ENCODE data around the gene LSM8.
A peak's percentile ranks its signal among the peaks of the same experiment; 100 is the strongest.

The LSM8 gene

DNA sequence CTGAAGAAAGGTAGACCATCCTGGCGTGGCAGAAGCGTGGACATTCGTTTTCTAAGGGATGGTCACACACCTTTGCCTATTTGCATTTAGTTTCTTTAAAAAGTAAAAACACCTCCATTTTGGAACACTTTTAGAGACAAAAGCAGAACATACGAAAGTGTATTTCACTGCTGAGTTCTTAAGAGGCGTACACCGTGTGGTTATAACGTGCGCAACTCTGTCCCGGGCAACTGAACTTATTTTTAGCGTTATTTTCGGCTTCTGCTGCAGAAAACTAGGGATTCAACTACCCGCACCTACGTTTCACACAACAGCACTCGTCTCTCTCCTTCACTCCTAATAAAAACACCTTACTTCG lies 557 bp upstream of the LSM8 start:
- TF ChIP-seq, protein P1, sequence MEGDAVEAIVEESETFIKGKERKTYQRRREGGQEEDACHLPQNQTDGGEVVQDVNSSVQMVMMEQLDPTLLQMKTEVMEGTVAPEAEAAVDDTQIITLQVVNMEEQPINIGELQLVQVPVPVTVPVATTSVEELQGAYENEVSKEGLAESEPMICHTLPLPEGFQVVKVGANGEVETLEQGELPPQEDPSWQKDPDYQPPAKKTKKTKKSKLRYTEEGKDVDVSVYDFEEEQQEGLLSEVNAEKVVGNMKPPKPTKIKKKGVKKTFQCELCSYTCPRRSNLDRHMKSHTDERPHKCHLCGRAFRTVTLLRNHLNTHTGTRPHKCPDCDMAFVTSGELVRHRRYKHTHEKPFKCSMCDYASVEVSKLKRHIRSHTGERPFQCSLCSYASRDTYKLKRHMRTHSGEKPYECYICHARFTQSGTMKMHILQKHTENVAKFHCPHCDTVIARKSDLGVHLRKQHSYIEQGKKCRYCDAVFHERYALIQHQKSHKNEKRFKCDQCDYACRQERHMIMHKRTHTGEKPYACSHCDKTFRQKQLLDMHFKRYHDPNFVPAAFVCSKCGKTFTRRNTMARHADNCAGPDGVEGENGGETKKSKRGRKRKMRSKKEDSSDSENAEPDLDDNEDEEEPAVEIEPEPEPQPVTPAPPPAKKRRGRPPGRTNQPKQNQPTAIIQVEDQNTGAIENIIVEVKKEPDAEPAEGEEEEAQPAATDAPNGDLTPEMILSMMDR (IDR thresholded peaks at IDR 0.05): no peak
- Histone ChIP-seq H3K79me2 (no peaks in the 10 kb centered on the region), H3K4me2 (ENCODE audit: low read length) (peak overlapping the region; percentile 67), H2AFZ (peak overlapping the region; percentile 87), H3K36me3 (ENCODE audit: control insufficient read depth, insufficient read depth, low read length) (no peaks in the 10 kb centered on the region), H3K4me3 (ENCODE audit: low read depth, low read length) (peak overlapping the region; percentile 87), H3K27ac (peak overlapping the region; percentile 81), H3K4me1 (no peaks in the 10 kb centered on the region), H3K9ac (peak overlapping the region; percentile 38), H3K27me3 (ENCODE audit: control insufficient read depth, insufficient read depth, low read length) (no peaks in the 10 kb centered on the region), H3K9me3 (ENCODE audit: control insufficient read depth, low read length) (no peaks in the 10 kb centered on the region)

DNA sequence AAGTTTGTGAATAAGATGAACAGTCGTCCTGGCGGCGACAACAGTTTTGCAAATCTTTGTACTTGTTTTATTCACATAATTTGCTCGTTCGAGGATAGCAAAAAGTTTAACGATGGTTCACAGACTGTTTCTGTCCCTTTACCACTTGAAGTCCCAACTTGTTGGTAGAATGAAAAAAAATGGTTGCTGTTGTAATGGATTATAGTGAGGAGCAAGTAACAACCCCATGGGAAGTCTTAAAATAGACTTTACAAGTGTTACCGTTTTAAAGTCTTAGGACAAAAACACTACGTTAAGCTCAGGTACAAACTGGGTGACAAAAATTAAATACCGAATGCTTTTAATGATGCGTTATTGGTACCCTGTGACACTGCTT lies 589 bp downstream of the LSM8 start:
- Histone ChIP-seq H3K27me3 (ENCODE audit: control insufficient read depth, insufficient read depth, low read length) (no peaks in the 10 kb centered on the region), H3K4me3 (ENCODE audit: low read depth, low read length) (peak overlapping the region; percentile 87), H3K9me3 (ENCODE audit: control insufficient read depth, low read length) (no peaks in the 10 kb centered on the region), H3K79me2 (no peaks in the 10 kb centered on the region), H3K4me2 (ENCODE audit: low read length) (peak overlapping the region; percentile 67), H3K4me1 (no peaks in the 10 kb centered on the region), H3K9ac (peak overlapping the region; percentile 46), H3K36me3 (ENCODE audit: control insufficient read depth, insufficient read depth, low read length) (no peaks in the 10 kb centered on the region), H3K27ac (peak overlapping the region; percentile 81), H2AFZ (peak overlapping the region; percentile 87)
- TF ChIP-seq, protein P1 (IDR thresholded peaks at IDR 0.05): no peak

DNA sequence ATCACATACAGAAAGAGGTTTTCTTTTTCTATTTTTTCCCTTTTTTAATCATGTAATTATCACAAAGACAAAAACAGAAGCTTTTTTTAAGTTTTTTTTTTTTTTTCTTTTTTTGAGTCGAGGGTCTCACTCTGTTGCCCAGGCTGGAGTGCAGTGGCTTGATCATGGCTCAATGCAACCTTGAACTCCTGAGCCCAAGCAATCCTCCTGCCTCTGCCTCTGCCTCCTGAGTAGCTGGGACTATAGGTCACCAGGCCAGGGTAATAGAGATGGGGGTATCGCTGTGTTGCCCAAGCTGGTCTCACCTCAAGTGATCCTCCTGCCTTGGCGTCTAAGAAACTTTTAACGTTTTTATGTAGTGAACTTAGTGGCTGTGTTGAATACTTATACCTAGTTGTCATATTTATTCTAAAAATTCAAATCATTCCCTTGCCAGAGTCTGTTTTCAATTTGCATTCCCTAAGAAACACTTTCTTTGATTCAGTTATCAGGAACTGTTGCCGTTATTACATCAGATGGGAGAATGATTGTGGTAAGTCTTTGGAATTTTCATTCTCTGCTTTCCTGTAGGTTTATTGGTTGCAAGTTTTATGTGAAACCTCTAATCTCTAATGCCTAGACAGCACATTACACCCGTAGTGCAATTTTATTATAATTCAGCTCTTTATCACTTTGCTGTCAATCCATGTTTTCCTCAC lies 1.3 kb downstream of the LSM8 start:
- H3K36me3 ChIP-seq (ENCODE audit: control insufficient read depth, insufficient read depth, low read length): no peaks in the 10 kb centered on the region
- H3K79me2 ChIP-seq: no peaks in the 10 kb centered on the region
- no peaks in the 10 kb centered on the region for H3K27me3 ChIP-seq (ENCODE audit: control insufficient read depth, insufficient read depth, low read length)
- peak overlapping the region; percentile 67 for H3K4me2 ChIP-seq (ENCODE audit: low read length)
- no peak overlapping the region for H2AFZ ChIP-seq
- no peaks in the 10 kb centered on the region for H3K4me1 ChIP-seq
- no peak overlapping the region for H3K27ac ChIP-seq
- TF ChIP-seq, protein P1 (IDR thresholded peaks at IDR 0.05): no peak
- no peak overlapping the region for H3K9ac ChIP-seq
- no peaks in the 10 kb centered on the region for H3K9me3 ChIP-seq (ENCODE audit: control insufficient read depth, low read length)
- H3K4me3 ChIP-seq (ENCODE audit: low read depth, low read length): peak overlapping the region; percentile 87

DNA sequence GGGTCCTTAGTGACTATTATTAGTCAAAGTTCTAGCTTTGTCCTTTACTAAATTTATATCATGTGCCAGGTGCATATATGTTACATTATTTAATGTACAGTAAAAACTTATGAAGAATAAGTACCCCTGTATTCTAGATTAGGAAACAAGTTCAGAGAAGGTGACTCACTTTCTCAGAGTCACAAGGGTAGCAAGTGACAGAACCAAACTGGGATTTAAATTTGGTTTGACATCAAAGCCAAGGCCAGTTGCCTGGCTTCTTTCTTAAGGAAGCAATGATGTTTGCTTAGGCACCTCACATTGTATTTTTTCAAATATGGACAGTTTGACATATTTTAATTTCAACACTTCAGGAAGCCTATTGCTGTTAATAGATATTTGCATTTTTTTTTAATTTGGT lies 2.5 kb downstream of the LSM8 start:
- no peak overlapping the region for H3K4me2 ChIP-seq (ENCODE audit: low read length)
- no peaks in the 10 kb centered on the region for H3K9me3 ChIP-seq (ENCODE audit: control insufficient read depth, low read length)
- H3K9ac ChIP-seq: no peak overlapping the region
- H3K27ac ChIP-seq: no peak overlapping the region
- no peaks in the 10 kb centered on the region for H3K79me2 ChIP-seq
- TF ChIP-seq, protein P1 (IDR thresholded peaks at IDR 0.05): no peak
- no peaks in the 10 kb centered on the region for H3K4me1 ChIP-seq
- no peak overlapping the region for H2AFZ ChIP-seq
- no peaks in the 10 kb centered on the region for H3K27me3 ChIP-seq (ENCODE audit: control insufficient read depth, insufficient read depth, low read length)
- no peaks in the 10 kb centered on the region for H3K36me3 ChIP-seq (ENCODE audit: control insufficient read depth, insufficient read depth, low read length)
- no peak overlapping the region for H3K4me3 ChIP-seq (ENCODE audit: low read depth, low read length)

DNA sequence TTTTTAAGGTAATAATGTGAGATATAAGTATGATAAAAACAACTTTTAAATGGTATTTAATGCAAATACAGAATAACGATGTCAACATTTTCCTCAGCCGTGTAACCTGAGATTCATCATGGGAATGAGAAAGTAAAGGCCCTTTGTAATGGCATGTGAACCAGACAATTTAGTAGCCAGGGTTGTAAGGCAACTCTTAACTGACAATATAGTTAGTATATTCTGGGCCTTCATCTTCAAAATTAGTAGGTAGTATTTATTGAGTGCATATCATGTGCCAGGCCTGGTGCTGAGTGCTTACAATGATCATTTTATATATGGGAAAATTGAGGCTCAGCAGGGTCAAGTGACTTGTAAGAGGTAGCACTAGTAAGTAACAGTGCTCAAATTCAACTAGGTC lies 10.6 kb downstream of the LSM8 start:
- no peak overlapping the region for H3K9ac ChIP-seq
- no peak overlapping the region for H3K4me2 ChIP-seq (ENCODE audit: low read length)

More for the DNA sequence above, 10.6 kb downstream of the LSM8 start:
- H3K27me3 ChIP-seq (ENCODE audit: control insufficient read depth, insufficient read depth, low read length): no peaks in the 10 kb centered on the region
- no peak overlapping the region for H2AFZ ChIP-seq
- no peak overlapping the region for H3K27ac ChIP-seq
- H3K79me2 ChIP-seq: no peaks in the 10 kb centered on the region
- H3K36me3 ChIP-seq (ENCODE audit: control insufficient read depth, insufficient read depth, low read length): no peaks in the 10 kb centered on the region
- H3K9me3 ChIP-seq (ENCODE audit: control insufficient read depth, low read length): no peaks in the 10 kb centered on the region
- H3K4me3 ChIP-seq (ENCODE audit: low read depth, low read length): no peak overlapping the region
- TF ChIP-seq, protein P1 (IDR thresholded peaks at IDR 0.05): no peak
- no peaks in the 10 kb centered on the region for H3K4me1 ChIP-seq
